ENCODE measurements around the gene DLG2.

GRCh38 chr11:83736684-83737083 lies 1890.5 kb downstream of the DLG2 start:
- TF ChIP-seq, protein P1, sequence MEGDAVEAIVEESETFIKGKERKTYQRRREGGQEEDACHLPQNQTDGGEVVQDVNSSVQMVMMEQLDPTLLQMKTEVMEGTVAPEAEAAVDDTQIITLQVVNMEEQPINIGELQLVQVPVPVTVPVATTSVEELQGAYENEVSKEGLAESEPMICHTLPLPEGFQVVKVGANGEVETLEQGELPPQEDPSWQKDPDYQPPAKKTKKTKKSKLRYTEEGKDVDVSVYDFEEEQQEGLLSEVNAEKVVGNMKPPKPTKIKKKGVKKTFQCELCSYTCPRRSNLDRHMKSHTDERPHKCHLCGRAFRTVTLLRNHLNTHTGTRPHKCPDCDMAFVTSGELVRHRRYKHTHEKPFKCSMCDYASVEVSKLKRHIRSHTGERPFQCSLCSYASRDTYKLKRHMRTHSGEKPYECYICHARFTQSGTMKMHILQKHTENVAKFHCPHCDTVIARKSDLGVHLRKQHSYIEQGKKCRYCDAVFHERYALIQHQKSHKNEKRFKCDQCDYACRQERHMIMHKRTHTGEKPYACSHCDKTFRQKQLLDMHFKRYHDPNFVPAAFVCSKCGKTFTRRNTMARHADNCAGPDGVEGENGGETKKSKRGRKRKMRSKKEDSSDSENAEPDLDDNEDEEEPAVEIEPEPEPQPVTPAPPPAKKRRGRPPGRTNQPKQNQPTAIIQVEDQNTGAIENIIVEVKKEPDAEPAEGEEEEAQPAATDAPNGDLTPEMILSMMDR (IDR thresholded peaks at IDR 0.05; ENCODE audit: insufficient read depth, low read depth, low read length): no peak
- no peak for TF ChIP-seq EZH2 (IDR thresholded peaks at IDR 0.05; ENCODE audit: insufficient read depth, low read length)
